GM04504 (cell line): ENCODE data around the gene MUC4.
"Not testable (repeated sequence)": the region's sequence is repeated elsewhere in the genome, so short reads cannot be mapped to it uniquely, and the experiment has no call there.

Experiments
- DNase-seq: peaks from one replicate; pipeline ENCODE4 v3.0.0-alpha.2; 2012; ENCODE audit warnings: low read depth

Gene MUC4

DNA sequence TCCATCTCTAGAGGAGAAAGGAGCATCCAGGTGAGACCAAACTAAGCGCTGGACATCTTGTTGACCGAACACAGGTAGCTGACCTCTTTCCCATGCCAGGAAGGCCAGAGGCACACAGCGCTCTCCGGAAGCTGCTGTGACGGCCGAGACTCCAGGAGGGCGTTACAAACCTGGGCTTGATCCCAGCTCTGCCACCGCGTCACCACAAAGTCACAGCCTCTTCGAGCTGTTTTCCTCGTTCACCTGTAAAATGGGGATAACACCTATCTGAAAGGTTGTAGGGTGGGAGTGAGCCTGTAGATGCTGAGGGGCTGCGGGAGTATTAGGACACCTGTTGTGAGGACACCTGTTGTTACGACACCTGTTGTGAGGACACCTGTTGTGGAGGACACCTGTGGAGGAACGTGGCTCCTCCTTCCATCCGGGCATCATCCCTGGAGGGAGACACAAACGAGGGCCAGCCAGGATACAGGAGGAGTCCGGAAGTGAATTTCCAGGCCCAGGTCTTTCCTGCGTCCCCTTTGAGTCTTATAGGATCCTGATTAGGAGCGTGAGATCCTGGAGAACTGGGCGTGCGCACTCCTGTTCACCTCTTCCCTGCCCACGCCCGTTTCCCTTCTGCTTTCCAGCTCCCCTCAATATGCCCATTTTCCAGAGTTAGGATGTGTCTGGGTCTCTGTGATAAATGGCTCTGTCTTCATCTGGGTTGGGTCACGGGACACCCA, 2.3 kb upstream of the MUC4 start:
- DNase-seq, result no peak

DNA sequence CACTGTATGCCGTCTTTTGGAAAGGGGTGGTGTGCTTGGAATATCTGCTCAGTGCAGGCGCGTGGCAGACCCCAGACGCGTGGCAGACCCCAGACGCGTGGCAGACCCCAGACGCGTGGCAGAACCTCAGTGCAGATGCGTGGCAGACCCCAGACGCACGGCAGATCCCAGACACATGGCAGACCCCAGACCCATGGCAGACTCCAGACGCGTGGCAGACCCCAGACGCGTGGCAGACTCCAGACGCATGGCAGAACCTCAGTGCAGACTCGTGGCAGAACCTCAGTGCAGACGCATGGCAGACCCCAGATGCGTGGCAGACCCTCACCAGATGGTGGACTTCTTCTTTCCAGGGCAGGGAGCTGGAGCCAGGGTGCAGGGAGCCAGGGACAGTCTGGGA, 637 bp upstream of the MUC4 start:
- DNase-seq, result no peak

GRCh38 chr3:195810455-195810845, 1.3 kb downstream of the MUC4 start:
- DNase-seq, result no peak

DNA sequence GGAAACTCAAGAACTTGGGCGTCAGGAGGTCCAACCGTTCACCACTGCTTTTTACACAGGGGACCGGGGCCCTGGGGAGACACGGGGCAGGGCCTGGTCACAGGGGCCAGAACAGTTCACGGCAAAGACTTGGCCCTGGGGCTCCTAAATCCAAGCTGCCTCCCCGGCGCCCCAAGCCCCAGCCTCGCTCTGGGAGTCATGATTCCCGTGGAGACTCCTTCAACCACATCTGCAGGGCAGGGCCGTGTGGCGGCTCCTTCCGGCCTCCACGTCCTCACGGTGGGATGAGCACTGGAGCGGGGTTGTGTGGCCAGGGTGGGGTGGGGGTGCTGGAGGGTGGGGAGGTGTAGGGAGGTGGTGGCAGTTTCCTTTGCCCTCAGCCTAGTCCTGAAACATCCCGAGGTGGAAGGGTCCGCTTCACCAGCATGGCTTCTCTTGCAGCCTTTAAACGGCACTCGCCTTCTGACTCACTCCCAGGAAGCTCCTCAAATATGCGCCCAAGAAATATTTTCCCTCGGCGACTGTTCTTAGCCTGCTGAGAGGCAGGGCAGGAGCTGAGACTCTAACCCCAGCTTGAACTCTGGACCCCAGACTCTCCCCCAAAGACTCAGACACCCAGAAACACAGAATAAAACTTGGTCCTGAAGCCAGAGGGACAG, 1.8 kb downstream of the MUC4 start:
- no peak for DNase-seq

DNA sequence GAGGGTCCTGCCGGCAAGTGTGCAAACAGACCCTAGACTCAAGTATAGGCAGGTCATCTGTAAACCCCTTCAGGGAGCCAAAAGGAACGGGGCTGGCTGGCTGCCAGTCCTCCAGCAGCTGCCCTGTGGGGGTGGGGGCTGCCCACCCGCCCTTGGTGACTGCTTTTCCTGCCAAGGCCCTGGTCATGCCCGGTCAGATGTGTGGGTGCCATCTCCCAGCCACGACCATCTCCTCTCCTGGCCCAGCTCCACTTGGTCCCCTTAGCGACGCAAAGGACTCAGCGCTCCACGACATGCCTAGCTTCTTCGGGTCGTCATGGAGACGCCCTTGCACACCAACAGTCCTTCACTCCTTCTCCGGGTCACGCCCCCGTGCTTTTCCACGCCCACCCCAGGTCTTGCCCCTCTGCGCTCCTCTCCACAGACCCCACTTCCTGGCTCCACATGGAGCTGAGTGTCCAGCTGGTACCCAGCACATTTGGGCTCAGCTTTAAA, 2.4 kb downstream of the MUC4 start:
- no peak for DNase-seq

- no peak for DNase-seq
Measured at GRCh38 chr3:195808741-195809290, 2.9 kb downstream of the MUC4 start.

- DNase-seq, result no peak
Measured at GRCh38 chr3:195807681-195808121, 4.0 kb downstream of the MUC4 start.

GRCh38 chr3:195806916-195807231, 4.9 kb downstream of the MUC4 start:
- no peak for DNase-seq

- DNase-seq, result no peak
Measured at GRCh38 chr3:195806211-195806915, 5.4 kb downstream of the MUC4 start.

DNA sequence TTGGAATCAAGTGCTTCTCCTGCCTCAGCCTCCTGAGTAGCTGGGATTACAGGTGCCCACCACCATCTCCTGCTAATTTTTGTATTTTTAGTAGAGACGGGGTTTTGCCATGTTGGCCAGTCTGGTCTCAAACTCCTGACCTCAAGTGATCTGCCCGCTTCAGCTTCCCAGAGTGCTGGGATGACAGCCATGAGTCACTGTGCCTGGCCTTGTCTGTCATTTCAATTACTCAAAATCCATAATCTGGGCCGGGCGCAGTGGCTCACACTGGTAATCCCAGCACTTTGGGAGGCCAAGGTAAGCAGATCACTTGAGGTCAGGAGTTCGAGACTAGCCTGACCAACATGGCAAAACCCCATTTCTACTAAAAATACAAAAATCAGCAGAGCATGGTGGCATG, 6.1 kb downstream of the MUC4 start:
- not testable (repeated sequence) for DNase-seq

DNA sequence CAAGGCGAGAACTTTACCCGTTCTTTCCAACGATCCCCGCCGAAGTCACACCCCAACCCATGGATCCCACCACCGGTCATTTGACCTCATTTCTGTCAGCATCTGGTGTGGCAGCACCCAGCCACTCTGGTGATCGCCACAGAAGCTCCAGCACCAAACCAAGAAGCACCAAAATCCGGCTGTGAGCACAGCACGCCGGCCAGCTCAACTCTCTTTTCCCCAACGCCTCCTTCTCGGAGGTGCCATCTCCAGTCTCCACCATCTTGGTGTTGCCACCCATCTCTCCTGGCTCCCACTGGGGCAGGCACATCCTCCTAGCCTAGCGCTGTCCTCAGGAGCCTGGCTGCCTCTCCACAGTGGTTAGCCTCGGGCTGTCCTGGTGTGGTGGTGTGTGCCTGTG, 6.5 kb downstream of the MUC4 start:
- DNase-seq, result no peak

GRCh38 chr3:195803289-195803908, 8.3 kb downstream of the MUC4 start:
- DNase-seq, result peak; percentile 32

DNA sequence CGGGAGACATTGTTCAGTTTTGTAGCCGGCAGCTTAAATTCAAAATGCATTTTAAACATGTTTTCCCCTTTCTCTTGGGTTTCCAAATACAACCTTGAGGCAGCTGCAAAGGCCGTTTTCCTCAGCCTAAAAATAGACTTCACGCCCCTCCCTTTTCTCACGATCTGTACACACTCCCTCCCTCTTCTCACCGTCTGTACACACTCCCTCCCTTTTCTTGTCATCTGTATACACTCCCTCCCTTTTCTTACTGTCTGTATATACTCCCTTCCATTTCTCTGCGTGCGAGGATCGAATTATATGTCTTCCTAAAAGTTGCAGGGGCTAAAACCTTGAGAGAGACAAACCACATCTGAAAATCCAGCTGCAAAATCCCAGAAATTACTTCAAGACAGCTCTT, 8.9 kb downstream of the MUC4 start:
- no peak for DNase-seq

GRCh38 chr3:195802261-195802701, 9.4 kb downstream of the MUC4 start:
- DNase-seq, result no peak

GRCh38 chr3:195801251-195802183, 10.2 kb downstream of the MUC4 start:
- DNase-seq, result no peak

- no peak for DNase-seq
Measured at GRCh38 chr3:195800240-195800639, 11.5 kb downstream of the MUC4 start.

DNA sequence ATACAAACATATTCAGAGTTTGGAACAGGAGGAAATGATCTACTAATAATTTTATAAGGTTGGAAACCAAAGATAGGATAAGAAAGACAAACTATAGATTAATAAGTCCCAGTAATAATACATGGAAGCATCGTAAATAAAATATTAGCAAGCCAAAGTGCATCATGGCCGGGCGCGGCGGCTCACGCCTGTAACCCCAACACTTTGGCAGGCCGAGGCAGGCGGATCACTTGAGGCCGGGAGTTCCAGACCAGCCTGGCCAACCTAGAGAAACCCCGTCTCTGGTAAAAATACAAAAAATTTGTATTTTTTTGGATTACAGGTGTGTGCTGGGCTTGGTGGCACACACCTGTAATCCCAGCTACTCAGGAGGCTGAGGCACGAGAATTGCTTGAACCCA, 14.9 kb downstream of the MUC4 start:
- DNase-seq, result no peak

DNA sequence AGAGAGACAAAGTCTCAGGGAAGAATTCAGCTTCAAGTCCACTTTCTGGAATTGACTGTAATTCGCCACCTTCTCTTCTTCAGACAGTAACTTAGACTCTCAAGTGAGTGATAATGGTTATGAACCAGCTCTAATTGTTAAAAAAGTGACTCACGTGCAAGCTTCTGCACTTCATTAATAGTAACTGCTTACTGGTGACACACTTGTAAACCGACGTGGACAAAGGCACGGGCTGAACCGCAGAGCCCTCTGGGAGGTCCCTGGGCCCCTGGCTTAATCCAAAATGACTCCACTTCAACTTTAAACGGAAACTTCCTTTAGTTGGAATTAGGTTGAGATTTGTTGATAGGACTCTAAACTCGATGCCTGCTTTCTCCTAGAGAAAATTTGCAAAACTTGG, 17.0 kb downstream of the MUC4 start:
- DNase-seq, result no peak

GRCh38 chr3:195792621-195793020, 19.1 kb downstream of the MUC4 start:
- not testable (repeated sequence) for DNase-seq

DNA sequence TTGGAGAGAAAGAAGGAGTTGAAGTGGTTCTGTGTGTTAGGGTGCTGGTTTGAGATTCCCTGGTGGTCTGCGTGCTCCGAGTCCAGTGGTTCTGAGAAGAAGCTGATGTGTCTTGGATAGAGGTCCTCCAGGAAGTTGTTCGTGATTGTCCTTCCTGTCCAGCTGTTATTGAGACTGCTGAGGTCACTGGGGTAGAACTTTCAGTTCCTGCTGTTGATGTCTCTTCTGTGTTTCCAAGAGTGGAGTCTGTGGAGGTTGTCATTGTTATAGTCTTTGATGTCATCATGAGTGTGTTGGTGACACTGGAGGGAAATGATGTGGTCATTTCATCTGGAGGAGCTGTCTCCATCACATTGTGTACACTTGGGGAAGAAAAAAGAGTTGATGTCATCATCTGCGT, 20.8 kb downstream of the MUC4 start:
- no peak for DNase-seq
